Neural progenitor cell (in vitro differentiated cells): ENCODE results near the gene LYRM4. TPM values are rescaled to one million over a fixed set of nuclear protein-coding genes. Genes with fewer than 3 reads are reported as not detected.

ENCODE experiments used
- DNase-seq: peaks from one replicate; pipeline ENCODE4 v3.0.0-alpha.2; 2016; ENCODE audit warnings: low spot score
- H2AFZ ChIP-seq: fragments of 200-600 bp; sonication (generic); replicated peaks from 2 replicates; pipeline ENCODE4 v1.6.1; 2016; ENCODE audit warnings: antibody characterized with exemption
- H3F3A ChIP-seq: fragments of 200-600 bp; sonication (generic); 2 replicates; pipeline ENCODE4 v1.6.1; 2016; ENCODE audit warnings: antibody characterized with exemption, low read depth
- H3K27ac ChIP-seq: fragments of 200-600 bp; sonication (generic); 2 replicates; pipeline ENCODE4 v1.5.1; 2016; ENCODE audit warnings: mild to moderate bottlenecking
- H3K27me3 ChIP-seq: fragments of 200-600 bp; sonication (generic); 2 replicates; pipeline ENCODE4 v1.6.1; 2016; ENCODE audit warnings: mild to moderate bottlenecking, moderate library complexity
- H3K36me3 ChIP-seq: fragments of 200-600 bp; sonication (generic); 2 replicates; pipeline ENCODE4 v1.5.1; 2016
- H3K4me1 ChIP-seq: fragments of 200-600 bp; sonication (generic); 2 replicates; pipeline ENCODE4 v1.6.1; 2016; ENCODE audit warnings: mixed run types
- H3K4me2 ChIP-seq: fragments of 200-600 bp; sonication (generic); 2 replicates; pipeline ENCODE4 v1.6.1; 2016
- H3K4me3 ChIP-seq: fragments of 200-600 bp; sonication (generic); 2 replicates; pipeline ENCODE4 v1.5.1; 2016
- H3K79me2 ChIP-seq: fragments of 200-600 bp; sonication (generic); 2 replicates; pipeline ENCODE4 v1.6.1; 2016; ENCODE audit warnings: low read depth
- H3K9ac ChIP-seq: fragments of 200-600 bp; sonication (generic); 2 replicates; pipeline ENCODE4 v1.6.1; 2016
- H3K9me3 ChIP-seq: fragments of 200-600 bp; sonication (generic); 2 replicates; pipeline ENCODE4 v1.5.1; 2016; ENCODE audit warnings: low read depth
- H4K20me1 ChIP-seq: fragments of 200-600 bp; sonication (generic); 2 replicates; pipeline ENCODE4 v1.6.1; 2016; ENCODE audit warnings: low read depth
- H3K27ac Mint-ChIP-seq: 3 replicates; pipeline ENCODE4 v1.8.0; 2021; ENCODE audit warnings: mixed read lengths
- H3K27me3 Mint-ChIP-seq: 2 replicates; pipeline ENCODE4 v1.8.0; 2022; ENCODE audit warnings: low read depth, mild to moderate bottlenecking, inconsistent platforms, moderate library complexity, mixed read lengths; ENCODE audit not compliant: insufficient read depth
- H3K36me3 Mint-ChIP-seq: 3 replicates; pipeline ENCODE4 v1.8.0; 2021; ENCODE audit warnings: mixed read lengths
- H3K4me1 Mint-ChIP-seq: 3 replicates; pipeline ENCODE4 v1.8.0; 2021; ENCODE audit warnings: mixed read lengths
- H3K4me3 Mint-ChIP-seq: 3 replicates; pipeline ENCODE4 v1.8.0; 2021; ENCODE audit warnings: mild to moderate bottlenecking, moderate library complexity, mixed read lengths
- H3K9me3 Mint-ChIP-seq: 3 replicates; pipeline ENCODE4 v1.8.0; 2020; ENCODE audit warnings: mixed read lengths
- EZH2 ChIP-seq: fragments of 200-600 bp; sonication (generic); IDR thresholded peaks from 2 replicates; pipeline ENCODE4 v1.6.1; 2017; ENCODE audit warnings: antibody characterized with exemption, mild to moderate bottlenecking, moderate library complexity
- EZH2phosphoT487 ChIP-seq: fragments of 200-600 bp; sonication (generic); IDR thresholded peaks from 2 replicates; pipeline ENCODE4 v1.6.1; 2017; ENCODE audit warnings: antibody characterized with exemption
- total RNA-seq: library from RNA; depleted of rRNA; stranded (reverse); fragments of >200 nt; gene quantifications from 2 replicates; pipeline ENCODE4 v1.2.3, GENCODE V29; 2015; ENCODE audit warnings: low replicate concordance
- TF ChIP-seq, protein P1 (sequence below): fragments of 200-600 bp; sonication (generic); IDR thresholded peaks from 2 replicates; pipeline ENCODE4 v1.5.1; 2017; ENCODE audit warnings: antibody characterized with exemption, mild to moderate bottlenecking

Gene LYRM4
- total RNA-seq, 1 donor from 2014 or later, result 23.9 TPM

DNA sequence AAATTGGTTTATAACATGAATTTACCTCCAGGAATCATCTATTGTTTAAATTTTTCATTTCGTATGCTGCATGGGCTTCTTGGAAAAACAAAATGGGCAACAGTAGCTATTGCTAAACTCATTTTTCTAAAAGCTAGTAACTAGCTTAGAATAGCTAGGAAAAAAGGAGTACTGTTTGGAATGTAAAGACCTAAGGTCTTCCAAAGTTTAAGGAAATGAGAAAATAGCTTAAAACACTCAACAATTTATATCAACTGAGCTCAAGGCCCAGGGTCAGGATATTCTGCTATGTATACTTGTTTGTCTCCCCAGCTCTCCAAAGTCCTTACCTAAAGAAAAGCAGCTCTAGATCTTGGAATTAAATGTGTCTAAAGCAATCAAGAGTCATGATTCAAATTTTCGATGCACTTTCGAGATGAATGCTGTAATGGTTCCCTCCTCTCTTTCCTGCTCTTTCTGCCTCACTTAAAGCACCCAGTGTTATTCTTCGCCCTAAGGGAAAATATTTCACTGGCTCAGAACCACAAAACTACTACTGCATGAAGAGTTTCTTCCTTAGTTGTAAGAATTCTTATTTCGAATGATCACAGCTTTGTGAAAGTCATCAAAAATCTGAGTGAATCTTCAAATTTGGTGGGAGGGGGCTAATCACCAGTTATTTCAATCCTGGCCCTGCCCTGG, 41.6 kb downstream of the LYRM4 start:
- H4K20me1 ChIP-seq, result peaks cover 5% of the 10 kb centered on the region
- H2AFZ ChIP-seq, result no peak overlapping the region
- no peaks in the 10 kb centered on the region for H3K4me1 ChIP-seq
- H3K9ac ChIP-seq, result no peak overlapping the region
- no peaks in the 10 kb centered on the region for H3K79me2 ChIP-seq
- H3F3A ChIP-seq, result peaks cover 4% of the 10 kb centered on the region
- H3K4me3 ChIP-seq, result no peak overlapping the region
- H3K36me3 ChIP-seq, result no peaks in the 10 kb centered on the region
- no peak overlapping the region for H3K4me3 Mint-ChIP-seq
- no peaks in the 10 kb centered on the region for H3K27me3 ChIP-seq
- H3K9me3 ChIP-seq, result no peaks in the 10 kb centered on the region
- no peak overlapping the region for H3K4me2 ChIP-seq
- H3K27ac Mint-ChIP-seq, result no peak overlapping the region
- H3K4me1 Mint-ChIP-seq, result peaks cover 19% of the 10 kb centered on the region
- peaks cover 9% of the 10 kb centered on the region for H3K36me3 Mint-ChIP-seq
- no peak overlapping the region for H3K27ac ChIP-seq
- no peaks in the 10 kb centered on the region for H3K9me3 Mint-ChIP-seq
- DNase-seq, result no peak
- TF ChIP-seq, protein P1, sequence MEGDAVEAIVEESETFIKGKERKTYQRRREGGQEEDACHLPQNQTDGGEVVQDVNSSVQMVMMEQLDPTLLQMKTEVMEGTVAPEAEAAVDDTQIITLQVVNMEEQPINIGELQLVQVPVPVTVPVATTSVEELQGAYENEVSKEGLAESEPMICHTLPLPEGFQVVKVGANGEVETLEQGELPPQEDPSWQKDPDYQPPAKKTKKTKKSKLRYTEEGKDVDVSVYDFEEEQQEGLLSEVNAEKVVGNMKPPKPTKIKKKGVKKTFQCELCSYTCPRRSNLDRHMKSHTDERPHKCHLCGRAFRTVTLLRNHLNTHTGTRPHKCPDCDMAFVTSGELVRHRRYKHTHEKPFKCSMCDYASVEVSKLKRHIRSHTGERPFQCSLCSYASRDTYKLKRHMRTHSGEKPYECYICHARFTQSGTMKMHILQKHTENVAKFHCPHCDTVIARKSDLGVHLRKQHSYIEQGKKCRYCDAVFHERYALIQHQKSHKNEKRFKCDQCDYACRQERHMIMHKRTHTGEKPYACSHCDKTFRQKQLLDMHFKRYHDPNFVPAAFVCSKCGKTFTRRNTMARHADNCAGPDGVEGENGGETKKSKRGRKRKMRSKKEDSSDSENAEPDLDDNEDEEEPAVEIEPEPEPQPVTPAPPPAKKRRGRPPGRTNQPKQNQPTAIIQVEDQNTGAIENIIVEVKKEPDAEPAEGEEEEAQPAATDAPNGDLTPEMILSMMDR, result no peak
- TF ChIP-seq EZH2 (no peak), EZH2phosphoT487 (no peak)
- H3K27me3 Mint-ChIP-seq, result no peaks in the 10 kb centered on the region

DNA sequence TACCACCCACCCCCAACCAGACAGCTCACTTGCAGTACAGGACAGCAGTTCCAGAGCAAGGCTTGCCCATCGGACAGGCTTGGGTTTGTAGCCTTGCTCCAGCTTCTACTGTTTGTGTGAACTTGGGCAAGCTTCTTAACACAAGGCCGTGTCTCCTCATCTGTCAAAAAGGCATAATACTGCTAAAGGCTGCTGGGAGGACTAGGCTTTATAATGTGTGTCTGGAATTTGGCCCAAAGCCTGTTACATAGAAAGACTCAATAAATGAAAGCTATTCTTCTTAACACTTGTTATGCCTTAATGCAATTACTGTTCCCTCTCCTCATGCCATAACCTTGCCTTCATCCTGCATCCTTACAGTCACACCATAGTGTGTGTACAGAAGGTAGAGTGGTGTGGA, 43.4 kb downstream of the LYRM4 start:
- Histone ChIP-seq H2AFZ (no peak overlapping the region), H3K4me1 (no peaks in the 10 kb centered on the region), H4K20me1 (peaks cover 6% of the 10 kb centered on the region), H3F3A (peaks cover 4% of the 10 kb centered on the region), H3K9me3 (no peaks in the 10 kb centered on the region), H3K4me3 (no peak overlapping the region), H3K4me2 (no peak overlapping the region), H3K27ac (no peak overlapping the region), H3K9ac (no peak overlapping the region), H3K79me2 (no peaks in the 10 kb centered on the region), H3K27me3 (no peaks in the 10 kb centered on the region), H3K36me3 (no peaks in the 10 kb centered on the region)
- Mint-ChIP-seq H3K9me3 (no peaks in the 10 kb centered on the region), H3K4me1 (peaks cover 23% of the 10 kb centered on the region), H3K4me3 (no peak overlapping the region), H3K36me3 (peaks cover 12% of the 10 kb centered on the region), H3K27ac (no peak overlapping the region), H3K27me3 (no peaks in the 10 kb centered on the region)
- DNase-seq, result no peak
- TF ChIP-seq EZH2 (no peak), EZH2phosphoT487 (no peak)
- TF ChIP-seq, protein P1, result no peak

DNA sequence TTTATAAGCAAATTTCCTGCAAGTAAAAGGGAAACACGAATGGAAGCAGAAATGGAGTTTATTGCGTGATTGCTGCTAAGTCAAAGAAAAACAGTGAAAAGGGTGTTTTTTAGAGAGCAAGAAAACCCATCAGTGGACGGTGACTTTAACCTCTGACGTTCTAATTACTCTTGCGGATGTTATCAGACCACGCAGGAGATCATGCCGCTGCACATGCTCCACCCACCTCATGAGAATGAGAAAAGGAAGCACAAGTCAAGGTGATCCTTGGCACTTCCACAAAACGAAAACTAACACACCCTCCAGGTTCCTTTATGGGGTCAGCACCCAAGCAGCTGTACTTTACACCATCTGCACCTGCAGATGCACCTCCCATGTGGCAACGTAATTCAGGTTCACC, 45.0 kb downstream of the LYRM4 start:
- H3K9me3 ChIP-seq, result no peaks in the 10 kb centered on the region
- no peaks in the 10 kb centered on the region for H3K27me3 ChIP-seq
- no peaks in the 10 kb centered on the region for H3K27me3 Mint-ChIP-seq
- H4K20me1 ChIP-seq, result peaks cover 6% of the 10 kb centered on the region
- H3K9ac ChIP-seq, result no peak overlapping the region
- no peak overlapping the region for H3K27ac Mint-ChIP-seq
- no peaks in the 10 kb centered on the region for H3K9me3 Mint-ChIP-seq
- H2AFZ ChIP-seq, result no peak overlapping the region
- TF ChIP-seq, protein P1, result no peak
- no peak overlapping the region for H3K4me3 Mint-ChIP-seq
- peaks cover 4% of the 10 kb centered on the region for H3F3A ChIP-seq
- H3K4me3 ChIP-seq, result no peak overlapping the region
- peaks cover 23% of the 10 kb centered on the region for H3K4me1 Mint-ChIP-seq
- no peaks in the 10 kb centered on the region for H3K36me3 ChIP-seq
- H3K4me2 ChIP-seq, result no peak overlapping the region
- H3K36me3 Mint-ChIP-seq, result peaks cover 8% of the 10 kb centered on the region
- no peaks in the 10 kb centered on the region for H3K79me2 ChIP-seq
- H3K27ac ChIP-seq, result no peak overlapping the region
- no peak for DNase-seq
- H3K4me1 ChIP-seq, result no peaks in the 10 kb centered on the region
